GM18508 (cell line): ENCODE results near the gene NKAIN2.
"Not testable (repeated sequence)": the region's sequence is repeated elsewhere in the genome, so short reads cannot be mapped to it uniquely, and the experiment has no call there.

Source experiments
- ATAC-seq: cut with Tn5 transposase; IDR thresholded peaks from one replicate; pipeline ENCODE4 v1.9.1; 2021; ENCODE audit warnings: moderate number of reproducible peaks; ENCODE audit not compliant: insufficient read depth, unreplicated experiment

Gene NKAIN2

DNA sequence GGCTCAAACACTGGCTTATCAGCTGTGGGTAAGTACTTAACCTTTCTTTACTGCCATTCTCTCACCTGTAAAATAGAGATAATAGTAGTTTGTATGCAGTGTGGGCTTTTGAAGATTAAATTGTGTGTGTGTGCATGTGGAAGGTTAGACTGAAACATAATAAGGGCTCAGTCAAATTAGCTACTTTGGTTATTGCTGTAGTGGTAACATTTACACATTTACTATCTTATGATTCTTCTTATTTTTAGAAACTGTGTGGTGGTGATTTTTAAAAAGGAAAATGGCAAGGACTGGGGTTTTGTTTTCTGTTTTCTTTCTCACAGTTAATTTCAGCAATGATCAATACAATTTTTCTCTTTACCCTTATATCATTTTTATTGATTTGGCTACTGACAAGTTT is 206.9 kb downstream of the NKAIN2 start:
- no peak for ATAC-seq

DNA sequence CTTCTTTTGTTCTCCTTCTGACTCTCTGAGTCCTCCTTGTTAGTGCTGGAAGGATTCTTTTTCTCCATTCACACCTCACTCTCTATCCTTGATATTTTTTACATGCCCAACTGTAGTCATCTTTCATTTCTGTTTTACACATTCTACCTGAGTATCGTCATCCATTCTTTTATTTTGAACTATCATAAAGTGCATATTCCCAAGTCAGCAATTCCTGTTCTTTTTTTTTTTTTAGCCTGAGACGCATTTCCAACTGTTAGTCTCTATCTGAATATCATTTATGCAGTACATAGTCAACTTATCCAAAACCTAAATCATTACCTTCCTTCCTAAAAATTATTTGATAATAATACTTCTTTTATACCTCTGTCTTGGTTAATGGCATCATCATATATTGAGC is 207.5 kb downstream of the NKAIN2 start:
- ATAC-seq, result no peak

DNA sequence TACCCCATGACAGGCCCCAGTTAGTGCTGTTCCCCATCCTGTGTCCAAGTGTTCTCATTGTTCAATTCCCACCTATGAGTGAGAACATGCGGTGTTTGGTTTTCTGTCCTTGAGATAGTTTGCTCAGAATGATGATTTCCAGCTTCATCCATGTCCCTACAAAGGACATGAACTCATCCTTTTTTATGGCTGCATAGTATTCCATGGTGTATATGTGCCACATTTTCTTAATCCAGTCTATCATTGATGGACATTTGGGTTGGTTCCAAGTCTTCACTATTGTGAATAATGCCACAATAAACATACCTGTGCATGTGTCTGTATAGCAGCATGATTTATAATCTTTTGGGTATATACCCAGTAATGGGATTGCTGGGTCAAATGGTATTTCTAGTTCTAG is 218.4 kb downstream of the NKAIN2 start:
- not testable (repeated sequence) for ATAC-seq

DNA sequence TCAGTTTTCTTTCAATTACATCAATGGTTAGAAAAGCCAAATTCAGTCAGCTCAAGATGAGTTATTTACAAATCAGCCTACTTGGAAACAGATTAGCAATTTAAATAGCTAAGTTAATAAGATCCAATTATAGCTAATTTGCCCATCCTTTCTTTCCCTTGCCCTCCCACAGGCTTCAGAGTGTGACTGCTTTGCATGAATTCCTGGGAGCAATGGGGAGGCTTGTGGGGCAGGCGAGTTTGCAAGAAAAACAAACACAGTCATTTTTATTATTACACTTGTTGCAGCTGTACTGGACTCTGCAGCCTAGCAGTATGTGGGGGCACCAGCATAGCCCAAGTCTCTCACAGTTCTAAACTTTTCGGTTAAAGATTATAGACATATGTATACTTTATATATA is 219.0 kb downstream of the NKAIN2 start:
- ATAC-seq, result no peak

DNA sequence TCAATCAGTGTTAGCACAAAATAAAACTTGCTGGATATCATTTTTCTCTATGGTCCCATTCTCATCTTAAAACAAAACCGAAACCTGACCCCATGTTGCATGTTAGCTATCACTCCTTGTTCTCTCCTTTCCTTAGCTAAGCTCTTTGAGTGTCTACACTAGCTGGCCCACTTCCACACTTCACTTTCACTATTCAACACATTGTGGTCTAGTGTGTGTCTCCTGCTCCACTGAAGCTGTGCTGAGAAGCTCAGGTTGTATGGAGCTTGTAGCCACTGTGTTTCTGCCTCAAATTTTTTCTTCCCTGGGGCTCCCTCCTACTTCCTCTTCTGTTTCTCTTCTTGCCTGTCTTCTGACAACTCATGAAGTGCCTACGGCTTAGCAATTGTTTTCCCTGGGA is 223.0 kb downstream of the NKAIN2 start:
- no peak for ATAC-seq

- no peak for ATAC-seq
These were observed 223.7 kb downstream of the NKAIN2 start for GRCh38 chr6:124027392-124027791.

DNA sequence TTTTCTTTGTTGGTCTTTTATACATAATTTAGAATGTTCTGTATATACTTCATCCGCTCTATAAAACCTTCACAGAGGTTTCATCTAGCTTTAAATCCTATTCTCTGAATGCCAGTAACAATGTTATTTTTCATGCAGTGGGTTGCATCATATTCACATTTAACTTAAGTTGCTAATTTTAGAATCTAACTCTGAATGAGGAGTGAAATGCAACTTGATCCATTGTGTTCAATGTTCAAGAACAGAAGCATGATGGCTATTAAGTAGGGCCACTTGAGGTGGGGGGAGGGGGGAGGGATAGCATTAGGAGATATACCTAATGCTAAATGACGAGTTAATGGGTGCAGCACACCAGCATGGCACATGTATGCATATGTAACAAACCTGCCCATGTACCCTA is 224.5 kb downstream of the NKAIN2 start:
- ATAC-seq, result no peak

- no peak for ATAC-seq
These were observed 225.9 kb downstream of the NKAIN2 start for GRCh38 chr6:124029567-124029966.

DNA sequence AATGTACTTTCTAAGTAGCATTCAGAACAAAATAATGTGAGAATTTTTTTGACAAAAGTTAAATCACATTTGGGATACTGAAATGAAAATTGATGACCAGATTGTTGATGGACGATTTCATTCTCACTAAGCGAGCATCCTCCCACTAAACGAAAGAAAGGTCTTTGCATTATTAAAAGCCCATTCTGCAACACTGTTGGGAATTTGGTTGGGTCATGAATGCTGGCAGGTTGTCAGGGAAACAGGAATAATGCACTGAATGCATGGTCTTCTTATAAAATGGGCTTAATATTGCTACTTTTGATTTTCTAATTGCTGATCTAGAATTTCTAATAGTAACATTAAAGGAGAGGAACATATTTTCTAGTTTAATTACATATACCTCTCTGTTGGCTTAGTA is 229.8 kb downstream of the NKAIN2 start:
- ATAC-seq, result no peak

DNA sequence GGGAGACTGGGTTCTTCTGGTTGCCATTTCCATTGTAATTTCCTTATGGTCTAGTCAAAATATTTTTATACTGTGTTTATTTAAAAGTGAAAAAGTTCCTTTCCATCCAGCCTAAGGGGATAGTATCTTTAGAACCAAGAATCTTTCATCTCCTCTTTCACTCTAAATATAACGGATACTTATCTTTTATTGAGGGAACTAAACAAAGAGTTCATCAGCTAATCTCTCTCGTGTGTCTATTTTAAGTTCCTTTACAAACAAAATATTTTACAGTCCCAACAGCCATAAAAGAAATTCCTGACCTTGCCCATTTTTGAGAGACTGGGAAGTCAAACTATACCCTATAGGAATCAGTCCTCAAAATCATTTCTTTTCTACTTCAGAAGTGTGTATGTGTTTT is 232.7 kb downstream of the NKAIN2 start:
- ATAC-seq, result no peak

DNA sequence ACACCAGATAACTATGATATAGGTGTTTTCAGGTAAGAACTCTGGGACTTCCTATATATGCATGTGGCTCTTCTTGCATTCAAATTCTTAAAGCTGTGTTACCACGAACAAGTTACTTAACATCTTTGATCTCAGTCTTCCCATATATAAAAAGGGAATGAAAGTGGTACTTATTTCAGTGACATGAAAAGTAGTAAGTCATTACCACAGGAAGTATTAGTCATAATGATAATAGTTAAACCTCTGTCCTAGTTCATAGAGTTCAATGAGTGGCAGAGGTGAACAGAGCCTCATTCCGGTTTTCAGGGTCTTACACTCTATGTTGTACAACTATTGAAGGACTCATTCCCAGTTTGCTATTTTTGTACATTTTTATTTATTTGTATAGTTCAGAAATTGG is 237.0 kb downstream of the NKAIN2 start:
- peak; percentile 98 for ATAC-seq

GRCh38 chr6:124052120-124052519 is 248.5 kb downstream of the NKAIN2 start:
- ATAC-seq, result no peak

DNA sequence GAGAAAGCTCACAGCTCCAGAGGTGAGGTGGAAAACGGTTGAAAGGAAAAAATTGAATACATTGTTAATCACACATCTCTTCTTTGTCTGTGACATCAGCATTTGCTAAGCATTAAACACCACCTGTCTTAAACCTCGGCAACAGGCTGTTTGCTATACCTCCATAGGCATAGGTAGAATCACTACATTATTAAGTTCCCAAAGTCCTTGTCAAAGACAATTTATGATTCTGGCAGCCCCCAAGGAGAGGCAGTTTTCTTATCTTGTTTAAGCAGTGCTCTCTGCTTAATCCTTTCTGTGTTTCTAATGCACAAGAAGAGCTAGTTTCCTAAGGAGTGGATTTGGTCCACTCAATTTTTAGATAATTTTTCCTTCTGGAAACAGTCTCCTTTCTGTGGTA is 249.7 kb downstream of the NKAIN2 start:
- ATAC-seq, result no peak

DNA sequence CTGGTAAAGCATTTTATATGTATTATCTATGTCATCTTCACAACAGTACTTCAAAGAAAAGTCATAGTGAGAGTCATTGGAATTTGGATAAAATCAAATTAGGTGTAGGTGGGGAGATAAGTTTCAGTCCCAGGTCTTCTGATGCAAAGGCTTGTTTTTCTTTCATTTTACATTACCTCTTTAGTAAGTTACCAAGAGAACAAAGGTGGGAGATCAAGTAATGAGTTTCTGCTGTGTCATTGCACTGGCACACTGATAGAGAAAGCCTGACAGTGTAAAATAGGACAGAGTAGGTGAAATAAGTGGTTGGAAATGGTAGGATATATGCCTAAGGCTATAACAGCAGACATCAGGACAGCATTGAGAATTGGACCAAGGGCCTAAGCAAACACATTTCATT is 250.4 kb downstream of the NKAIN2 start:
- ATAC-seq, result no peak

GRCh38 chr6:124055395-124055794 is 251.7 kb downstream of the NKAIN2 start:
- no peak for ATAC-seq

DNA sequence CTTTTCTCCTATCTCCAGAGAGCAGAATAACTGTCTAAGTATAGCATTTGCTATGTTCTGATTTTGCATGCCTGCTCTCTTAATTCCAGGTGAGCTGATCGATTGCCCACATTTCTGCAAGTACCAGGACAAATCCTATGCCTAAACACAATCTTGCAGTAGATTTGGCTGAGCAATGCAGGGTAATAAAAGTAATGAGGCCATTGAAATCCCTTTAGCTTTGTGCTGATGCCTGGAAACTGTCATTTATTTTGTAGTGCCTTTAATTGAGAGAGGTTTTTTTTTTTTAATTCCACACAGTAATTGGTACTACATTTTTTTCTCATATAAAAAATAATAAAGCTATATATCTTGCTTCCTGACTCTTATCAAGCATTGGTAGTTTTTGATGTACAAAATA is 252.3 kb downstream of the NKAIN2 start:
- ATAC-seq, result no peak

DNA sequence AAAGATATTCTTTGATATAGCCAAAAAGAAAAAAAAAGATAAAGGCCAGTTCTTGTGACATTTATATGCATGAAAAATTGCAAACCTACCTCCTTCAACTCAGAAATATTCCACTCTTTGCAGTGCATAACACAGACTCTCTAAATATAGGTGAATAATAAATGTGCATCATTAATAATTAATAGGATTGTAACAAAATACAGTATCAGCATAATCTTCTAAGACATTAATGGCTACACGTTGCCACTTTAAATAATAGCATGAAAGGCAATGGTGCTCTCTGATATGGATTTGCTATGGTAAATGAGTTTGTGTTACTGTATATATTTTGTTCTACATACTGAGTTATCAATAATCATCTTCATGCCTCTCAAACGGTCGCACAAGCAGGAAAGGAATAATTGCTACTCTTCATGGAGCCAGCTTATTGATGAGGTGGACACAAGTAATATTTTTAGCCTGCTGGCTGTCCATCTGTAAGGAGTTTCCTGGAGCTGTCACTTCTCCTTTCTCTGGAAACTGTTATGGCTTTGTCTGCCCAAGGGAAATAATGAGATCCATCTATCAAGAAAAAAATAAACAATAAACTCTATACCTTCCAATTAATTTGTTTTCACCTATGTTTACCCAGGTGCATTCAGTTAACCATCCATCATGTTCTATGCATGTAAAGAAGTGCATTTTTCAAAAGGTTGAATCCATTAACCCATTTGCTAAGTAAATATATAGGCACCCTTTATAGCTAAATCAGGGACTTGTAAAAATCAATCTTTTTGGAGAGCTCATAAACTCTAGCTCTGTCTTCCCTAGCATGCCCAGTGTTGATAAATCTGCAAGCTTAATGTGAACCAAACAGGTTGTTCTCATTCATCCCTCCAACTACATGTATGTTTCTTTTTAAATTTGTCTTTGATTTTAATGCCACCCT is 253.0 kb downstream of the NKAIN2 start:
- ATAC-seq, result no peak

GRCh38 chr6:124057461-124057860 is 253.8 kb downstream of the NKAIN2 start:
- ATAC-seq, result no peak

- no peak for ATAC-seq
These were observed 260.9 kb downstream of the NKAIN2 start for GRCh38 chr6:124064317-124065113.

DNA sequence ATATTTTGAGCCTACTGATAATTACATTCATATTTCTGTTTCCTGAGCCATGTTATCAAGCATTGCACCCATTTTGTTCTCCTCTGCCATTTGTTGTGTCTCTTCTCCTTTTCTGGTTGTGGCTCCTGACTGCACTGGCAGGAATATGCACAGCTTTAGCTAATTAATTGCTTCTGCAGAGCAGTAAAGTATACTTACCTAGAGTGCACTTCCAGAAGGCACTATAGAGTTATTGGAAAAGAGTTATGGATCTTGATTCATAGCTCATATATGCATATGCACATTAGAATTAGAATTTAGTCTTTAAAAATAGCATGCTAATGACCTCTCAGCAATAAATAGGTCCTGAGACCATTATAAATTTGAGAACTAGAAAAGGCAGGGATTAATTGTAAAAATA is 262.6 kb downstream of the NKAIN2 start:
- ATAC-seq, result no peak

- ATAC-seq, result no peak
These were observed 263.4 kb downstream of the NKAIN2 start for GRCh38 chr6:124066946-124067552.
